ENCODE measurements around the gene MTMR12.

GRCh38 chr5:32319926-32320543 lies 7.3 kb upstream of the MTMR12 start:
- TF ChIP-seq, protein P1, sequence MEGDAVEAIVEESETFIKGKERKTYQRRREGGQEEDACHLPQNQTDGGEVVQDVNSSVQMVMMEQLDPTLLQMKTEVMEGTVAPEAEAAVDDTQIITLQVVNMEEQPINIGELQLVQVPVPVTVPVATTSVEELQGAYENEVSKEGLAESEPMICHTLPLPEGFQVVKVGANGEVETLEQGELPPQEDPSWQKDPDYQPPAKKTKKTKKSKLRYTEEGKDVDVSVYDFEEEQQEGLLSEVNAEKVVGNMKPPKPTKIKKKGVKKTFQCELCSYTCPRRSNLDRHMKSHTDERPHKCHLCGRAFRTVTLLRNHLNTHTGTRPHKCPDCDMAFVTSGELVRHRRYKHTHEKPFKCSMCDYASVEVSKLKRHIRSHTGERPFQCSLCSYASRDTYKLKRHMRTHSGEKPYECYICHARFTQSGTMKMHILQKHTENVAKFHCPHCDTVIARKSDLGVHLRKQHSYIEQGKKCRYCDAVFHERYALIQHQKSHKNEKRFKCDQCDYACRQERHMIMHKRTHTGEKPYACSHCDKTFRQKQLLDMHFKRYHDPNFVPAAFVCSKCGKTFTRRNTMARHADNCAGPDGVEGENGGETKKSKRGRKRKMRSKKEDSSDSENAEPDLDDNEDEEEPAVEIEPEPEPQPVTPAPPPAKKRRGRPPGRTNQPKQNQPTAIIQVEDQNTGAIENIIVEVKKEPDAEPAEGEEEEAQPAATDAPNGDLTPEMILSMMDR (conservative IDR thresholded peaks at IDR 0.05), result no peak
- TF ChIP-seq EZH2 (IDR thresholded peaks at IDR 0.05; ENCODE audit: low read depth), result no peak
